ENCODE data around the gene FLII. TPM values are rescaled to one million over a fixed set of nuclear protein-coding genes. Genes with fewer than 3 reads are reported as not detected.

The FLII gene
- total RNA-seq, 1 experiment from 2014 or later: 96.0 TPM

- in situ Hi-C loops (cut with HindIII; ENCODE audit: low pct_unique_long_range_greater_than_20kb, low sequenced_read_pairs): no loop called here
- no peak for DNase-seq (ENCODE audit: low read depth, low spot score)
Measured at GRCh38 chr17:18201108-18201507, 57.4 kb downstream of the FLII start.

DNA sequence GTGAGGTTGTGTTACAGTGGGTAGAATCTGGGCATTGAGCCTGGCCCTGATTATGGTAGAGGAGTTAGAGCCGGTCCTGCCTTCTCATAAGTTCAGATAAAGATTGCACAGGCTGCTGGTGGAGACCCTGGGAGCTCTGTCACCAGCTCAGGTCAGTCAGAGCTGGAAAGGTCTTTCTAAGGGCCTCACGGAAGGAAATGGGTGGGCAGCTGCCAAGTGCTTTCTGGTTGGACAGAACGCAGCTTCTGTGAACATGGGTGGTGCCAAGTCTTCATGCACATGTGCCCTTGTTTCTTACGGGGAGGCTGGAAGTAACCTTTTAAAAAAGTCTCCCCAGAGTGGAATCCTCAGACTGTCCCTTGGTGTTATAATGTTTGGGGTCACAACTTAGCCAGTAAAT is 60.0 kb downstream of the FLII start:
- no peak for DNase-seq (ENCODE audit: low read depth, low spot score)
- in situ Hi-C loops (cut with HindIII; ENCODE audit: low pct_unique_long_range_greater_than_20kb, low sequenced_read_pairs): no loop called here

GRCh38 chr17:18197535-18198194 is 60.9 kb downstream of the FLII start:
- no peak for DNase-seq (ENCODE audit: low read depth, low spot score)
- in situ Hi-C loops (cut with HindIII; ENCODE audit: low pct_unique_long_range_greater_than_20kb, low sequenced_read_pairs): no loop called here

DNA sequence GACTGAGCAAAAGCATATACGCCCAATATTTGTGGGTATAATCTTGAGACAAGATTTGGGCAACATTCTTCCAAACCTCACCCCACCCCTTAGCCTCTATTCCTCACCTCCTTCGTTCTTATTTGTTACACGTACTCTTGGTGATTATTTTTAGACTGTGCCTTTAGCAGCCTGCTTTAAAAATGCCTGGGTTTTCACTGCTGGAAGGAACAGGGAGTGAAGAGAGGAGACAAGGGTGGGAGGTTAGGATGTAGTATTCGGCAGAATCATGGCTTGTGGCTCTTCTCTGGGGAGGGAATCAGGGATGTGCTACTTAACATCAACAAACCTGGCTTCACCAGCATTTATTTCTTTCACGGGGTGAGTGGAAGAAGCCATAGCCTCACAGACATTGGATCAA is 63.3 kb downstream of the FLII start:
- DNase-seq (ENCODE audit: low read depth, low spot score): no peak
- in situ Hi-C loops (cut with HindIII; ENCODE audit: low pct_unique_long_range_greater_than_20kb, low sequenced_read_pairs): no loop called here

Other genes with a start within 250 kb of the FLII start
- gene ATPAF2, start 219.6 kb downstream of the FLII start, total RNA-seq (2014; rRNA removed; shearing (Covaris generic)): 26.6 and 27.7 TPM in 2 replicates
- gene GID4, start 219.3 kb downstream of the FLII start, total RNA-seq (2014; rRNA removed; shearing (Covaris generic)): 6.3 and 6.8 TPM in 2 replicates
- 43.0 and 44.2 TPM in 2 replicates for gene DRG2, start 170.8 kb downstream of the FLII start, total RNA-seq (2014; rRNA removed; shearing (Covaris generic))
- gene MYO15A, start 150.0 kb downstream of the FLII start, total RNA-seq (2014; rRNA removed; shearing (Covaris generic)): 0.08 and 0.16 TPM in 2 replicates
- 85.5 and 97.6 TPM in 2 replicates for gene ALKBH5, start 74.9 kb downstream of the FLII start, total RNA-seq (2014; rRNA removed; shearing (Covaris generic))
- gene LLGL1, start 33.1 kb downstream of the FLII start, total RNA-seq (2014; rRNA removed; shearing (Covaris generic)): 16.9 and 18.0 TPM in 2 replicates
- gene MIEF2, start 1.9 kb upstream of the FLII start, total RNA-seq (2014; rRNA removed; shearing (Covaris generic)): 5.4 TPM in 2 replicates
- gene TOP3A, start 56.3 kb upstream of the FLII start, total RNA-seq (2014; rRNA removed; shearing (Covaris generic)): 31.8 and 32.0 TPM in 2 replicates
- gene SMCR8, start 56.6 kb upstream of the FLII start, total RNA-seq (2014; rRNA removed; shearing (Covaris generic)): 22.0 and 23.1 TPM in 2 replicates
- 20.5 and 21.4 TPM in 2 replicates for gene SHMT1, start 104.8 kb upstream of the FLII start, total RNA-seq (2014; rRNA removed; shearing (Covaris generic))
- not detected in 2 replicates for gene EVPLL, start 119.0 kb upstream of the FLII start, total RNA-seq (2014; rRNA removed; shearing (Covaris generic))
- gene LGALS9C, start 218.1 kb upstream of the FLII start, total RNA-seq (2014; rRNA removed; shearing (Covaris generic)): not detected in 2 replicates